HG03558 (cell line): ENCODE measurements around the gene ANKRD28.

Experiments
- ATAC-seq: cut with Tn5 transposase; IDR thresholded peaks from one replicate; pipeline ENCODE4 v1.9.1; 2021; ENCODE audit warnings: moderate number of reproducible peaks; ENCODE audit not compliant: unreplicated experiment; ENCODE audit errors: extremely low read depth

ANKRD28 gene

GRCh38 chr3:15676259-15676658, 121.5 kb downstream of the ANKRD28 start:
- ATAC-seq, result no peak

GRCh38 chr3:15673536-15673935, 124.2 kb downstream of the ANKRD28 start:
- ATAC-seq, result no peak

GRCh38 chr3:15667484-15667883, 130.3 kb downstream of the ANKRD28 start:
- no peak for ATAC-seq

- ATAC-seq, result no peak
Observed at GRCh38 chr3:15666277-15666676, 131.5 kb downstream of the ANKRD28 start.

GRCh38 chr3:15665510-15666150, 132.1 kb downstream of the ANKRD28 start:
- no peak for ATAC-seq

- ATAC-seq, result no peak
Observed at GRCh38 chr3:15664144-15664543, 133.6 kb downstream of the ANKRD28 start.

GRCh38 chr3:15660055-15660935, 137.5 kb downstream of the ANKRD28 start:
- no peak for ATAC-seq

GRCh38 chr3:15659254-15659975, 138.4 kb downstream of the ANKRD28 start:
- no peak for ATAC-seq

GRCh38 chr3:15657016-15657415, 140.8 kb downstream of the ANKRD28 start:
- ATAC-seq, result no peak

GRCh38 chr3:15656342-15656741, 141.4 kb downstream of the ANKRD28 start:
- no peak for ATAC-seq

GRCh38 chr3:15654891-15655290, 142.9 kb downstream of the ANKRD28 start:
- ATAC-seq, result no peak

GRCh38 chr3:15654127-15654526, 143.7 kb downstream of the ANKRD28 start:
- no peak for ATAC-seq

GRCh38 chr3:15653321-15653720, 144.5 kb downstream of the ANKRD28 start:
- ATAC-seq, result no peak

- ATAC-seq, result no peak
Observed at GRCh38 chr3:15651396-15651795, 146.4 kb downstream of the ANKRD28 start.

GRCh38 chr3:15649858-15650257, 147.9 kb downstream of the ANKRD28 start:
- no peak for ATAC-seq

GRCh38 chr3:15649341-15649740, 148.4 kb downstream of the ANKRD28 start:
- no peak for ATAC-seq

- peak; percentile 94 for ATAC-seq
Observed at GRCh38 chr3:15647611-15648167, 150.1 kb downstream of the ANKRD28 start.

GRCh38 chr3:15646851-15647511, 150.8 kb downstream of the ANKRD28 start:
- ATAC-seq, result no peak

GRCh38 chr3:15645740-15646501, 151.9 kb downstream of the ANKRD28 start:
- ATAC-seq, result no peak
